HG03354 (cell line): ENCODE data around the gene CDH16.
"Not testable (repeated sequence)": the region's sequence is repeated elsewhere in the genome, so short reads cannot be mapped to it uniquely, and the experiment has no call there.

ENCODE experiments used
- ATAC-seq: cut with Tn5 transposase; IDR thresholded peaks from one replicate; pipeline ENCODE4 v1.9.1; 2021; ENCODE audit warnings: mild to moderate bottlenecking; ENCODE audit not compliant: unreplicated experiment, poor library complexity, severe bottlenecking

Gene CDH16

DNA sequence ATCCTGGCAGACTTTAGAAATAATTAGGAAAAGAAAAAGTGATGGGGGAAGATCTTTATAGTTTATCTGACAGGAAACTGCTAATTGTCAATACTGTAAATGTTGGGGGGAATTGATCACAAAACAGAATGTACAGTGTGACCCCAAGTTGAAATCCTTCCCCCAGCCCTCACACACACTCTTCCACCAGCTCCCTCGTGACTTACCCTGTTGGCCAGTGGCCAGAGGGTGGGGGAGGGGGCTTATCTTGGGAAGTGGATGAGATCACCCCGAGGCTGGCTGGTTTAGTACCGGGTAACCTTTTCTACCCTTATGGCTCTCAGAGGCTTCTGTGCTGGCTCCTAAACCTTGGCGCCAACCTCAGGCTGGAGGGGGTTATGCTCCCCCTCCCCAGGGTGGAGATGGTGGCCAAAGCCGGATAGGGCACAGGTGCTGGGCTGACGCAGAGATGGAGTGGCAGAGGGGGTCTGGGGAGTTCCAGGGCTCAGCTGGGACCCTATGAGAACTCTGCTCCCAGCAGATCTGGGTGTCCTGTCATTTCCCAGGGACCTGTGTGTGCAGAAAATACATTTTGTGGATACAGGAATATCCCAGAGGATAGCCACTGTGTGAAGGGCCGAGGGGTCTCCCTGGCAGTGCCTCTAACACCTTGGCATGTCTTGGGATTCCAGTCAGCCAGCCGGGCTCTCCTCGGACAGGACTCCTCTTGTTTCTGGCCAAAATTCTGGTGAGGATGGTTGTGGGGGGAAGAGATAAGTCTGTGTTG, 18.6 kb downstream of the CDH16 start:
- ATAC-seq = no peak

DNA sequence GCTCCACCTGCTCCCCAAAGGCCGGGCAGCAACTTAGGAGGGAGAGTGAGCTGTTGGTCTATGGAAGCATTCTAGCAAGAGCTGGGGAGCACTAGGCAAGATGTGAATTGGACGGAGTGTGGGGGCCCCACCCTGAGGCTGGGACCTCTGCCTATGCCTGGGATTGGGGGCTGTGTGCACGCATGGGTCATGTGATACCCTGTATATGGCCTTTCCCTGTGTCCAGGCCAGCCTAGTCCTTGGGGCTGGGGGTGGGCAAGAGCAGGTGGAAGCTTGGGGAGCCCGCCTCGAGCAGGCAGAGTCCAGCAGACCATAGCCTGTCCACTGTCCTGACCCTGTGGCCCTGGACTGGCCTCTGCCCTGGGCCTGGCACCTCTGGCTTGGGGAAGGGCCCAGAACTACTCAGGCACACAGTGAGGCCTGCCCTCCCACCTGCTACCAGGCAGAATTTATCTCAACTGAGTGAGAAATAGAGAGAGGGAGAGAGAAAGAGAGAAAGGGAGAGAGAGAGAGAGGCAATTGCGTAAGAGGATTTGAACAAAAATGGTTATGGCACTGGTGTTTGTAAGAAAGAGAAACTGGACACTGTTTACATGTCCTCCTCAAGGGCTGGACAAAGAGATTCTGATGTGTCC, 19.3 kb downstream of the CDH16 start:
- ATAC-seq = no peak

DNA sequence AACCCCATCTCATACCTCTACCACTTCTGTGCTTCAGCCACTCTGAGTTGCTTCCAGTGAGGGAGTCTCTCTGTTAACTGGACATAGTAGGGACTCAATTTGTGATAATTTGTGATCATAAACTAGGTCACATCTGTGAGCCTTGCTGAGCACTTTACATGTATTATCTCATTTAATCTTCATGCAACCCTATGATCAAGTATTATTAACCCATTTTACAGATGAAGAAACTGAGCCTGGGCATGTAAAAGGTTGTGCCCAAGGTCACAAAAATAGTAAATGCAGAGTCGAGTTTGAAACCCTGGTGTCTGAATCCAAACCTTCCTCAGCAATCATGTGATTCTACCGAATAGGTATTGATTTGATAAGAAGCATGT, 19.8 kb downstream of the CDH16 start:
- ATAC-seq = no peak

DNA sequence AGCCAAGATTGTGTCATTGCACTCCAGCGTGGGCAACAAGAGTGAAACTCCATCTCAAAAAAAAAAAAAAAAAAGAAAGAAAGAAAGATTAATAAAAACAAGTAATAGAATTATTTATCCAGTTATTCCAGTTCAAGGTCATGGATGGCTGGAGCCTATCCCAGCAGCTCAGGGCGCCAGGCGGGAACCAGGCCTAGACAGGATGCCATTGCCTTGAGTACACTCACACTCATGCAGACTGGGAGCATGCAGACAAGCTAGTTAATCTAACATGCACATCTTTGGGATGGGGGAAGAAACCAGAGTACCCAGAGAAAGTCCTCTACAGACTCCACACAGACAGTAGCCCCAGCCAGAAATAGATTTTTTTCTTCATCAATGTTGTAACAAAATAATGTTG, 20.5 kb downstream of the CDH16 start:
- no peak for ATAC-seq

DNA sequence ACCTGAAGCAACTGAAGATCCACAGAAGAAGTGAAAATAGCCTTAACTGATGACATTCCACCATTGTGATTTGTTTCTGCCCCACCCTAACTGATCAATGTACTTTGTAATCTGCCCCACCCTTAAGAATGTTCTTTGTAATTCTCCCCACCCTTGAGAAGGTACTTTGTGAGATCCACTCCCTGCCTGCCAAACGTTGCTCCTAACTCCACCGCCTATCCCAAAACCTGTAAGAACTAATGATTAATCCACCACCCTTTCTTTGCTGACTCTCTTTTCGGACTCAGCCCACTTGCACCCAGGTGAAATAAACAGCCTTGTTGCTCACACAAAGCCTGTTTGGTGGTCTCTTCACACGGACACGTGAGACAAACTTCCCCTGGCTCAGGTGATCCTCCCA, 22.0 kb downstream of the CDH16 start:
- not testable (repeated sequence) for ATAC-seq

DNA sequence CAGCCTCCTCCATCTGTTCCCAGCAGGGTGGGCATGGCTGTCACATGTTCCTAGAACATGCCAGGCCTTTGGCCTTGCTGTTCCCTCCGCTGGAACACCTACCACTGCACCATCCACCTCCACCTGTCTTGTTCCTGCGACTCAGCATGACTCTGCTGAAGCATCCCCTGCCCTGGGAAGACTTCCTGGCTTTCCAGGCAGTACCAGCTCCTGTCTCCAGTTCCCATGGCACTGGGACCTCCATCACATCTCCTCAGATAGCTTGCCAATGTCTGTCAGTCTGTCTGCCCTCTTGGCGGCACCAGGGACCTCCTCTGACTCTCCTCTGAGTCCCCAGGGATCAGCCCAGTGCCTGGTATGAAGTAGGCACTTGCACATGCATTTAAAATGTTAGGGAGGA, 22.7 kb downstream of the CDH16 start:
- ATAC-seq = no peak

DNA sequence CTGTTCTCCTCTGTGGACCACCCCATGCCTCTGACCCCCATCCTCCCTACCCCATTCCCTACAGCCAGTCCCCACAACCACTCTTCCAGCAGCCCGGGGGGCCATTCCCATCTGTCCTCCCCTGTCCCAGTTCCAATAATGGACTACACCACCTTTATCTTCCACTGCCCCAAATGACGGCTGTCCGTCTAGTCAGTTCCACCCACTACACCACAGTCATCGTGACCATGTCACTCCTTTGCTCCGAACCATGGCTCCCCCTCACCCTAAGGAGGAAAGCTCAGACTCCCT, 23.1 kb downstream of the CDH16 start:
- no peak for ATAC-seq

DNA sequence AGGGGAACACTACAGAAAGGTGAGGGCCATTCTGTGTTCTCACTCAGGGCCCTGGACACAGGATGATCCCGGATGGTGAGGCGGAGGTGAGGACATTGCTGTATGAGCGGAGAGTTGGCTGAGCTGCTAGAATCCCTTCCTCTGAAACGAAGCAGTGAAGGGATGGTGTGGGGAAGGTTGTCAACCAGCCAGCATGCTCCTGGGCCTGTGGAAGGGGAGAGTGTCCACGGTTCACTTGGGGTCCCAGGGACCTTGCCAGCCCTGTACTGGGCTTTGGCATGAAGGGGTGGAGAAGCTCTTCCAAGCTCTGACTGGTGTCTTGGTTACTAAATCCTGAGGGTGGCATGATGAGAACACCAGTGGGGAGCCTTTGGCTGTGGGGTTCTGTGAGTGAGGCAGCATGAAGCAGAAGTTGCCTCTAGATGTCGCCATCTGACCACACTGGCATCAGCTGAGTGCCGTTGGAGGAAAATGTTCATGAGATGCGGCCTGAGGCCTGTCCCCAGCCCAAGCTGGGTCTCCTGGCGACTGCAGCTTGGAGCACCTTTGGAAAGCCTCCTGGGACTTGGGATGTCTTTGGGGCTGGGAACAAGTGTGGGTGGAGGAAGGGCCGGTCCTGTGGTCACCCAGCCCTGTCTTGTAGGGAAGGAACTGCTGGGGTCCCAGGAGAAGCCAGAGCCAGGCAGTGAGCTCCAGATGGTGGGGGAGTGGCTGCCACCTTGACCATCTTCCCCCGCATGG, 23.6 kb downstream of the CDH16 start:
- ATAC-seq = peak; percentile 80

DNA sequence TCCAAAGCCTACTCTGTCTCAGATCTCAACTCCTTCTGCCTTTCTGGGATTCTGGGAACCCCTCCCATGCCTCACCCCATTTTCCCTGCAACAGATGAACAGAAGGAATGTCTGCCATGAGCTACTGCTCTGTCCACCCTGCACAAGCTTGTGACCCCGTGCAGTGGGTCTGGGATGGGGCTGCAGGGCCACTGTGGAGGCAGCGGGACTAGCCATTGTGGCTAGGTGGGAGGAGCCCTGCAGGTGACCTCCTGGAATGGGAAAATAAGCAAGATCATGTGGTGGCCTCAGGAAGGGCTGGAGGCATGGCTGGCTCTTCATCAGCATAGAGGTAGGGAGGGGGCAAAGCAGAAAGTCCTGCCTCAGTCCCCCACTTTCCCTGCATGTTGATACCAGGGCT, 24.6 kb downstream of the CDH16 start:
- no peak for ATAC-seq

DNA sequence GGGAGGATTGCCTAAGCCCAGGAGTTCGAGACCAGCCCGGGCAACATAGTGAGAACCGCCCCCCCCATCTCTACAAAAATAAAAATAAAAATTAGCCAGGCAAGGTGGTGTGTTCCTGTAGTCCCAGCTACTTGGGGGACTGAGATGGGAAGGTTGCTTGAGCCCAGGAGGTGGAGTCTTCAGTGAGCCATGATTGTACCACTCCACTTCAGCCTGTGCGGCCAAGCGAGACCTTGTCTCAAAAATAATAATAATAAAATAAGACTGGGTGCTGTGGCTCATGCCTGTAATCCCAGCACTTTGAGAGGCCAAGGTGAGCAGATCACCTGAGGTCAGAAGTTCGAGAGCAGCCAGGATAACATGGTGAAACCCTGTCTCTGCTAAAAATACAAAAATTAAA, 26.9 kb downstream of the CDH16 start:
- no peak for ATAC-seq

DNA sequence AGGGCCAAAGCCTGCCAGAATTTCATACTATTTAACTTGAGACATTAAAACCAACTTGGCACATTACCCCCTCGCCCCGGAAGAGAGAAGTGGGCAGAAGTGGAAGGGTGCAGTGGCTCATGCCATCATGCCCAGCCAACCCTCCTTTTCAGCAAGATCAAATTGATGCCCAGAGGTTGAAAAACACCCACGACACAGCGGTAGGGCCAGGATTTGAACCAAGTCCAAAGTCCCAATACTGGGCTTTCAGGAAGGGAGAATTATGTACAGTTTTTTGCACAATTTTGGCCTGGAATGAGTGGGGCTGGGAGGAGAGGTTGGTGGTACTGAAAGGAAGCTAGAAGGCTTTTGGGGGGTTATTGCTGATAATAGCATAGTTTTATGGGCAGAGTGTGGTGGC, 27.3 kb downstream of the CDH16 start:
- ATAC-seq = no peak

DNA sequence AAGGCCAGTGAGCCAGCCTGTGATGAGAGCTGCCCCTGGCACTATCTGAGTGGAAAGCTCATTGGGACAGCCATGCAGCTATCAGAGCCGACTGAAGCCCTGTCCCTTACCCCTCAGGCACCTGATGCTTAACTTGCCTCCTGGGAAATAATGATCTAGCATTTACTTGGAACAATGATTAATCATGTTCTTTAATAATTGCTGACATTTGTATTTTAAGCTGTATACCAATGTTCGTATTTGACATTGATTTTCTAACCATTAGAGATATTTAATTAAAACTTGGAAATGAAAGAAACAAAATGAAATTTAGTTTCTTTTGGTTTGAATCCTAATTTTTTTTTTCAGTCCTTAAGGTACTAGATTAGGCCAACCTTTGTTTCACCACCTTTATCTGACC, 27.9 kb downstream of the CDH16 start:
- ATAC-seq = no peak

DNA sequence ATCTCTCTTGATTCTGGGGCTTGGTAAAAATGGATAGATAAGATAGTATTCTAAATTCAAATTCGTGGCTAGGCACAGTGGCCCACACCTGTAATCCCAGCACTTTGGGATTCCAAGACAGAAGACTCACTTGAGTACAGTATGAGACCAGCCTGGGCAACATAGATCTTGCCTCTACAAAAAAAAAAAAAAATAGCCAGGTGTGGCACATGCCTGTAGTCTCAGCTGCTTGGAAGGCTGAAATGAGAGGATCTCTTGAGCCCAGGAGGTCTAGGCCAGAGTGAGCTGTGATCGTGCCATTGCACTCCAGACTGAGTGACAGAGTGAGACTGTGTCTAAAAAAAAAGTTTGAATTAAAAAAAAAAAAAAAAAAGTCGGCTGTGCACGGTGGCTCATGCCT, 29.1 kb downstream of the CDH16 start:
- no peak for ATAC-seq

DNA sequence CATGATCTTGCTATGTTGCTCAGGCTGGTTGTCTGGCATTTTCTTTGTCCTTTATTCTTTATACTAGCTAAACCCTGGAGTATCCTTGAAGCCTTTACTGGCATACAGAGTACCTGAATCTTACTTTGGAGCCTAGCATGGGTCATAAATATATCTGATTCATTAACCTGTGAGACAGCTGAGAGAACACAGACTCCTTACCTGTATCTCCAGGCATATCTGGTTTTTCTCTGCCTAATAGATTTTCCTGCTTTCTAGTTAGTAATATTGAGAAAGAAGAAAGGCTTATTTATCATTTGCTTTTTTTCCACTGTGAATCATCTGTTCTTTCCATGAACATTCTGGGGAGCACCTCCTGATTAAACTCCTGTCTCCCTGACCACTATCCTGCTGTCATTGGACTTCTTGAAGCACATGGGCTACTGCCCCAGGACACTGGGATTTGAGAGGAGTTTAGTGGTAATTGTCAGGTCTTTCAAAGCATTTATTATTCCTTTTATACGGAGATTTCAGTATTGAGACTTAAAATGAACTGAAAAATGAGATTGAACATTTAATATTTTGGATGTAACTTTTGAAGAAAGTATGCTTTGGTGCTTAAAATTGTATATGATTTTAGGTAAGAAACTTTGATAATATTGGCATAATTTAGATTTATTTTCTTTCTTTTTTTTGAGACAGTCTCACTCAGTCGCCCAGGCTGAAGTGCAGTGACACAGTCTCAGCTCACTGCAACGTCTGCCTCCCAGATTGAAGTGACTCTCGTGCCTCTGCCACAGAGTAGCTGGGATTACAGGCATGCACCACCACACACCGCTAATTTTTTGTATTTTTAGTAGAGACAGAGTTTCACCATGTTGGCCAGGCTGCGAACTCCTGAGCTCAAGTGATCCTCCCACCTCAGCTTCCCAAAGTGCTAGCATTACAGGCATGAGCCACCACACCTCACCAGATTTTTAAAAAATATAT, 29.8 kb downstream of the CDH16 start:
- no peak for ATAC-seq

DNA sequence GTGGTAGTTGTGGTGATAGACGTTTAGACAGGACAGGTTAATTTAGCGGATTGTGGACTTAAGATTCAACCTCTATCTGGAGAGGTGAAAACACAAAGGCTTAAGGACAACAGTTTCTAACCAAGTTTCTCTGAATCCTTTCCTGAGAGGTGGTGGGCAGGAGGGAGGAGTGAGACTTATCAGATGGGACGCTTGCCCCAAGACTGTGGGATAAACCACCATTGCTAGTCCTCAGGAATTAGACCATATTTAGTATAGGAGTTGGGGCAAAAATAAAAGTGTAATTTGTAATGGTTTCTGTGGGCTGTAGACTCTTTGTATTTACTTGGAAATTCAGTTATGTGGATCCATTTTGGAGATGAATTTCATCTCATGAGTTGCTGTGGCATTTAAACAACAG, 31.8 kb downstream of the CDH16 start:
- ATAC-seq = no peak

DNA sequence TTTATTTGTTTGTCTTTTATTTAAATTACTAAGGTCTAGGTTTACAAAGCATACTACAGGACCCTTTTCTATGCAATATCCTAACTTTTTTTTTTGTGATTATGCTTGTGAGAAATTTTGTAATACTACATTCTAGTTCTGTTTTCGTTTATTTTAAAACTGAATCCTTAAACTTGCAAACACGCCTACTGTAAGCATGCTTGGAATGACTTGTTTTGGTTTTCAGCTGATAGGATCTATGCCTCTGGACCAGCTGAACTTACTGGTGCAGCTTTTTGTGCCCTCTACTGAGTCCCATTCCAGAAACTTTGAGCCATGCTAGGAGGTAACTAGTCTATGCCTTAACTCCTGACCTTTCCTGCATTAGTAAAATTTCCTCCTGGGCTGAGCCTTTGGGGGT, 32.4 kb downstream of the CDH16 start:
- no peak for ATAC-seq

DNA sequence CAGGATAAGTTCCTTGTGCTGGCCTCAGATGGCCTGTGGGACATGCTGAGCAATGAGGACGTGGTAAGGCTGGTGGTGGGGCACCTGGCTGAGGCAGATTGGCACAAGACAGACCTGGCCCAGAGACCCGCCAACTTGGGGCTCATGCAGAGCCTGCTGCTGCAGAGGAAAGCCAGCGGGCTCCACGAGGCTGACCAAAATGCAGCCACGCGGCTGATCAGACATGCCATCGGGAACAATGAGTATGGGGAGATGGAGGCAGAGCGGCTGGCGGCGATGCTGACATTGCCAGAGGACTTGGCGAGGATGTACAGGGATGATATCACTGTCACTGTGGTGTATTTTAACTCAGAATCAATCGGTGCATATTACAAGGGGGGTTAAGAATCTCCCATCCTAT, 33.2 kb downstream of the CDH16 start:
- no peak for ATAC-seq

DNA sequence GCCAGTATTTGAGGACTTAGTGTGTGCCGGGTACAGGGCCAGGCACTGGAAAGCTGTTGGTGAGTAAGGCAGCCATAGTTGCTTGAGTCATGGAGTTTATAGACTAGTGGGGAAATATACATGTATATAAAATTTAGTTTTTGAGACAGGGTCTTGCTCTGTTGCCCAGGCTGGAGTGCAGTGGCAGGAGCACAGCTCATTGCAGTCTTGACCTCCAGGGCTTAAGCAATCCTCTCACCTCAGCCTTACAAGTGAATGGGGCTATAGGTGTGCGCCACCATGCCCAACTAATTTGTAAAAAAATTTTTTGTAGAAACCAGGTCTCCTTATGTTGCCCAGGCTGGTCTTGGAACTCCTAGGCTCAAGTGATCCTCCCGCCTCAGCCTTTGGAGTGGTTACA, 36.0 kb downstream of the CDH16 start:
- ATAC-seq = no peak

DNA sequence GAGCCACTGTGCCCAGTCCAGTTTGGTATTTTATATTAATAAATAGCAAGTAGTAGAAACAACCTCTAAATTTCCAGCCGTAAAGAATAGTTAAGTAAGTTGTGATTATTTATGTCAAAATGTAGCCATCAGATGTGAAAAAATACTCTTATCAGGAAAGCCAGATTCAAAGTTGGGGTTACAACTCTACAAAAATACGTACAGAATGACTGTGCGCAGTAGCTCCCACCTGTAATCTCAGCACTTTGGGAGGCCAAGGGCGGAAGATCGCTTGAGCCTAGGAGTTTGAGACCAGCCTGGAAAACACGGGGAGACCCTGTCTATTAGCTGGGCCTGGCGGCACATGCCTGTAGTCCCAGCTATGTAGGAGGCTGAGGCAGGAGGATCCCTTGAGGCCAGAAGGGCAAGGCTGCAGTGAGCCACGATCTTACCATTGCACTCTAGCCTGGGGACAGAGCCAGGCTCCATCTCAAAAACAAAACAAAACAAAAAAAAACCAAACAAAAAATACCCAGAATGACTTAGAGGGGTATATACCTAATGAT, 36.6 kb downstream of the CDH16 start:
- ATAC-seq = no peak

DNA sequence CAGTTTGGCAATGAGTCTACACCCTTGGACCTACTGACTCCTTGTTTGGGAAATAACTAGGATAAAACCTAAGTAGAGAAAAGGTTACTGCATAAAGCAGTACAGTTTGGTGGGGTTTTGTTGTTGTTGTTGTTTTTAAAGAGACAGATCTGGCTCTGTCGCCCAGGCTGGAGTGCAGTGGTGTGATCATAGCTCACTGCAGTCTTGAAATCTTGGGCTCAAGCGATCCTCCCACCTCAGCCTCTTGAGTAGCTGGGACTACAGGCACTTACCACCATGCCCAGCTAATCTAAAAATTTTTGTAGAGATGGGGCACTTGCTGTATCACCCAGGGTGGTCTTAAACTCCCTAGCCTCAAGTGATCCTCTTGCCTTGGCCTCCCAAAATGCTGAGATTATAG, 37.1 kb downstream of the CDH16 start:
- ATAC-seq = no peak
